Dedifferentiated amniotic fluid mesenchymal stem cell (primary cell): ENCODE measurements around the gene STIM2.

ENCODE experiments used
- DNase-seq: peaks from one replicate; pipeline ENCODE4 v3.0.0-alpha.2; 2016; ENCODE audit errors: extremely low spot score

STIM2 gene

DNA sequence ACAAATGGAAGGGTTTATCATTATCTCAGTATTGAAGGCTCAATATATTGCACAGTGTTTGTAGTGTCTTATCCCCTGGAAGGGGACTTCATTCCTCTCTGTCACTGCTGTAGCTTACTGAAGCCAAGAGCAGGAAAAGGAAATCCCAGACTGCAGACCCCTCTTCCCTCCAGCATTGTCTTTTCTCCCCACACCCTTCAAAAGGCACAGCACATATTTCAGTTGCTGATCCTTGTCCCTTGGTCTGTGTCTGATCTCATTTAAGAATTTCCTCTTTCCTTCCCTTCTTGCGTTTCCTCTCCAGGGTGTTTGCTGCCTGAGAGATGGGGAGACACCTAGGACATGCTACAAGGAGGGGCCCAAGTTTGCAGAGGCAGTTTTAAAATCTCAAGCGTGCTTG lies 40.1 kb downstream of the STIM2 start:
- no peak for DNase-seq

DNA sequence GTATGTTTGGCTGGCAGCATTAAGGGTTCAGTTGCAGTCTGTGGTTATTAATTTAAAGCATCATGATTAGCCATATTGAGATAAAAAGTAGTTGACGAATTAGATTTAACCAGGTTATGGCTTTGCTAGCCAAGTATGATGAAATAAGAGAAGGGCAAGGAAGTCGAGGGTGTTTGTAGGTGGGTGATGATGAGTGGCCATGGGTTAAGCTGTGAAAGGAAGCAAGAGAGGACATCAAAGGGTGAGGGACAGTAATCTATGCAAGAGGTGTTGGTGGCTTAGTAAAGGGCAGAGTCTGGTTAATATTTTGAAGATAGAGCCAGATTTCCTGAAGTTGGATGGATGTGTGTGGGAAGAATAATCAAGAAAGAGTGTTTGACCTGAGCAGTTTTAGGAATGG lies 44.5 kb downstream of the STIM2 start:
- no peak for DNase-seq

DNA sequence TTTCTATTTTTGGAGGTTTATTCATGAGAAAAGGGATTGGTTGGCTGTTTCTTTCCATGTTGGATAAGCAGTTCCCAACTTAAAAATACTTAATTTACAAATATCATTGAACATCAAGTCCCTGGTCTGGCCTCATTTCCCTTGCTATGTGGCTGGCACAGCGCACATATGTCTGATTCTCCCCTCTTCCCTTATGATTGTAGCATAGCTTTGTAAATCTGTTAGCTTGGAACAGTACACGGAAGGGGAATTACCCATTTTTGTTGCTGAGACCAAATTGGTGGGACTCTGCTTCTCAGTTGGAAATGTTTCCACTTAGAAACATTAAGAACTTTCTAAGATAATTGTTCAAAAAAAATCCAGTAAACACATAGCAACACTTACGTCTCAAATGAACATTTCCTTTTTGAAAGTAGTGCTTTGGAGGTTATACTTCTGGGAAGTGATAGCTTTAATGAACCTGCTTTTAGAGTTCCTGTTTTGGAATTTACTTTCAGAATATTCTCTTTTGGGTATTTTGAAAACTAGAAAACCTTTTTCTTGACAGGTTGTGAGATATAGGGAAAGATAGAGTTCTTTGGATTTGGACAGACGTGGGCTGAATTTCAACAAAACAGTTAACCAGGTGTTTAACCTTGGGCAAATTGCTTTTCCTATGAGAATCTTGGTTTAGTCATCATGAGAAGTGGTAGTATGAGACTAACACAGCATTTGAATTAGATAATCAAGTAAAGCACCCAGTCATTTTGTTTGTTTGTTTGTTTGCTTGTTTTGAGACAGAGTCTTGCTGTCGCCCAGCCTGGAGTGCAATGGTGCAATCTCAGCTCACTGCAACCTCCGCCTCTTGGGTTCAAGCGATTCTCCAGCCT lies 47.3 kb downstream of the STIM2 start:
- no peak for DNase-seq

DNA sequence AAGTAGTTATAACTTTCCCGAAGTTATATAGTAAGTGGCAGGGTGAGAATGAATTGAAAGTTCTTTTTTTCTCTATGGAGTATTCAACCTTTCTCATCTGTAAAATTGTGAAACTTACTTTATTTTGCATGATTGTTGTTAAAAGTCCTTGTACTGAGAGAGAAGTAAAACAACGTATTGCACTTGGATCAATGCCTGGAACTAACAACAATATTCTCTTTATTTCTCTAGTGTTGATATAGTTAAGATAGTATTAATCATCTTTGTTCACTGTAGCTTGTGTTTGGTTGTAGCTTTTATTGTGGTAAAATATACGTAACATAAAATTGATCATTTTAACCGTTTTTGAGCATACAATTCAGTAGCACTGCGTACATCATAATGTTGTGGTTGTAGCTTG lies 48.7 kb downstream of the STIM2 start:
- no peak for DNase-seq

DNA sequence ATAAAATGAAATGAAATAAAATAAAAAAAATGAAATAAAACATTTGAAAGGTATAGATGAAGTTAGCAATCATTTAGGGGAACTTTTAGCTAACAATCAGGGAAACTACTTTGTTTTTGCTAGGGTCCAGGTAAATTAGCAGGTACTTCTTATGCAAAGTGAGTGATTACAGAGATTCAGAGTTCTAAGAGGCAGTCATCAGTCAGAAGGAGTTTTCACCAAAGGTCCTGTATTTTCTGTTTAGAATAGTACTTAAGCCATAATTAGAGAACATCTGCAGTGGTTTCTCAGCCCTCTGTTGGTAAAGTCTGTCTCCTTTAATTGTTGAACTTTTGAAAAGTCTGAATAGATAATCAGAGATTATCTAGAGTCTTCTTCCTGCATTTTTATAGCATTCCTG lies 50.6 kb downstream of the STIM2 start:
- no peak for DNase-seq

DNA sequence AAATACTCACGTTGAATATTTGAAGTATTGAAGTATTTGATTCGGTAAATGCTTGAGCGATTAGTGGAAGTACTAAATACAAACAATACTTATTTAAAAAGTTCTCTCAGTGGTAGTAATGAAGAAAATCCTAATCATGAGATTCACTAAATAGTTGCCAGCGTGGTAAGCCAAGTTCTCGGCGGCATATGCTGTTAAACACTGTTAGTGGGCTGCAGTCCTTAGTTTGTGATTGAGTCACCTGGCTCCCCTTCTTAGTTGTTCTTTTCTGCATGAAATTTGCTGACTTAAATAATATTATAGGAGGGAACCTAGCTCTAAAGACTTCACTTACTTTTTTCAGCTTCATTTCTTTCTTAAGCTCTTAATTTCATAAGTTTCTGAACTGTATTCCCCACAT lies 51.4 kb downstream of the STIM2 start:
- no peak for DNase-seq

DNA sequence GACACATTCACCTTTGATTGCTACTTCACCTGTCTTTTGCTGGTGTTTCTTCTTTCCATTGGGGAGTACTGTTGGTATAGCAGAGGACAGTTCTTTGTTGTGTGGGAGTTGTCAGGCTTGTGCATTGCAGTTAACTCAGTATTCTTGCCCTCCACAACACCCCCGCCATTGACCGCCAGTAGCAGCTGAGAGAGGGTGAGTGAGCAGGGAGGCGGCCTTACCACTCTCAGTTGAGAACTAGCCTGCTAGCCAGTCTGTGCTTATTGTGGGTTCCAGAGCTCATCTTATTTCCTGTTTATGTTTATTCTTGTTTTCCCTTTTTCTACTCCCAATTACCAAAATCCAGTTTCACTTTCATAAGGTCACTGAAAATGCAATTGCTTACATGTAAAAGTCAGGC lies 52.2 kb downstream of the STIM2 start:
- DNase-seq = no peak

DNA sequence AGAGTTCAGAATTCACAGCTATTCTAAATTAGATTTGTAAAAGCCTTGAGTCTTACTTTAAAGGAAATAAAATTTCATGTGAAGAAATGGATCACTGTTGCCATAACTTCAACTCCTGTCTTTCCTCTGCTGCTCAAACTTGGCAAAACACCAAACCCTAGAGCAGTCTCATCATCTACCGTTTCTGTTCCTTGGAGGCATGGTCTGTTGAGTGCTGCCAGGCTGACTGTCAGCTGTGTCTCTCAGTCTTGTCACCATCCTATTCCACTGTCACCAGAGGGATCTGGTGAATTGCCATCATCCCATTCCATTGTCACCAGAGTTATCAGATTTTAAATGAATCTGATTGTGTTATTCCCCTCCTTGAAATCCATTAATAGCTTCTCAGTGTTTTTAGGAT lies 55.6 kb downstream of the STIM2 start:
- no peak for DNase-seq

DNA sequence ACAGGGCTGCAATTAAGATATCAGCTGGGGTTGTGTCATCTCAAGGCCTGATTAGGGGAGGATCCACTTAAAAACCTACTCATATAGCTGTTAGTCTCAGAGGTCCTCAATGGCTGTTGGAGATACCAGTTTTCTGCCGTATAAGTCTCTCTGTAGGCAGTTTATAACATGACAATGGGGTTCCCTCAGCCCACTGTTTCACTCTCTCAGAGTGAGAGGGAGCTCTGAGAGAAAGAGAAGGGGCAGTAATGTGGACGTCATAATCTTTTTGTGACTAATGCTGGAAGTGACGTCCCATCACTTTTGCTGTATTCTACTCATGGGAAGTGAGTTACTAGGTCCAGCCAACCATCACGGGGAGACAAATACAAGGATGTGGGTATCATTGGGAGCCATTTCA lies 70.3 kb downstream of the STIM2 start:
- no peak for DNase-seq

DNA sequence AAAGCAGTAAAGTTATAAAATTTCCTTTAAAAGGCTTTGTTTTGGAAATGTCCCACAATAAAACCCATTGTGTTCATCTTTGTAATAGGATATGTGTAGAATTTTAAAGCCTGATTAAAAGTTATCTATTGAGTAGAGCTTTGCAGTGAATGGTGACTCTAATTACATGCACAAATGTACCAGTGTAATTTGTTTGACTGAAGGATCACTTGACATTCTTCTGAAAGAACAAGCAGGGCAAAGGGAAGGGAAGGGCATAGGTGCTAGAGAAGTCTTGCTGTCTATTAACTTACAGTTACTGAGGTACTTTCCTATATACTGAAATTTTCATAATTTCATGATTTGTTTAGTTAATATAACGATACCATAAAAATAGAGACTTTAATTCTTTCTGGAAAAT lies 70.8 kb downstream of the STIM2 start:
- DNase-seq = no peak

DNA sequence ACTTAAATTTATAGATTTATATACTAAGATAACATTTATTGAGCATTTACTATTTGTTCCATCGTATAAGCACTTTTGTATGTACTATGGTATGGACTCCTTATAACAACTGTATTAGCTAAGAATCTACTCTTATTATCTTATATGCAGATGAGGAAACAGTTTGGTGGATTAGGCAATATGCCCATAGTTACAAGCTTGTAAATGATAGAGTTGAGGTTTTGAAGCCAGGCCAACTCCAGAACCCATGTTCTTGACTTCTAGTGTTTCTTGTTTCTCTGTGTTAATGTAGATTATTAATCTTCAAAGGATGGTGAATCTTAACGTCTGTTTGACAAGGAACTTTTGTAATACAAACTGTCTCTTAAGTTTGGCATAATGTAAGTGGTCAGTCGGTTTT lies 71.3 kb downstream of the STIM2 start:
- no peak for DNase-seq

DNA sequence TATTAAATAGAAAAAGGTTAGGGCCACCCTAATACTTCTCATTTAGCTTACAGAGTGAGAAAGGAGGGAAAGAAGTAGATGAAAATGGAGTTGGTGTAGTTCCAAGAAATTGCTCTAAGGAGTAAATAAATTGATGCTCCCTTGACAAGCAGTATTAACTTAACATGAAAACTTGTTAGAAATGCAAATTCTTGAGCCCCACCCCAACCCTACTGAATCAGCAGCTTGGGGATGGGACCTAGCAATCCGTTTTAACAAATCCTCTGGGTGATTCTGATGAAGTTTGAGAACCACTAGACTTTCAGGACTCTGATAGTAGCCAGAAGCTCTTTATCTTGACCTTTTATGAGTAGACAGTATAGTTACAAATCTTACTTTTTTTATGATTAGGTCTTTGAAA lies 74.8 kb downstream of the STIM2 start:
- no peak for DNase-seq

DNA sequence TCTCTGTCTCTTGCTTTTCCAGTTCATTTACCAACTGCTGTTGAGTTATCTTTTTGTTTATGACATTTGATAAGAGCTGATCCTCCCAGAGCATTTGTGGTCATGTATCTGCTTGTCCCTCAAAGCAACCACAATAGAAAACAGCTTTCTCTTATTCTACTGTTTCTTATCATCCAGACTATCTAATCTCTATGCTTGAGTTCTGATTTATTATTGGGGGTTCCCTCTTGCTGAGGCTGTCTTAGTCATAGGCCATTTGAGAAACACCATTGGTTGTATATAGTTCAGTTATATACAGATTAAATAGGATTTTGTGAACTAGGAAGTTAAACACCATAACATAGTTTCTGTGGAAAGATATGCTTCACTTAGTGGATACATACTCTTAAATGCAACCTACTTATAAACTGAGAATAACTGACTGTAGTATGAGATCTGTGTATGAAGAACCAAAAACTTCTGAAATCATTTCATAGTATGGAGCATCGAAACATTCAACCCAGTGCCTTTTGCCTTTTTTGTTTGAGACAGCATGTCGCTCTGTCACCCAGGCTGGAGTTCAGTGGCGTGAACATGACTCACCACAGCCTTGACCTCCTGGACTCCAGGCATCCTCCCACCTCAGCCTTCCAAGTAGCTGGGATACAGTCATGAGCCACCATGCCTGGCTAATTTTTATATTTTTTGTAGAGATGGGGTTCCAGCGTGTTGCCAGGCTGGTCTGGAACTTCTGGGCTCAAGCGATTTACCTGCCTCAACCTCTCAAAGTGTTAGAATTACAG lies 75.8 kb downstream of the STIM2 start:
- no peak for DNase-seq

DNA sequence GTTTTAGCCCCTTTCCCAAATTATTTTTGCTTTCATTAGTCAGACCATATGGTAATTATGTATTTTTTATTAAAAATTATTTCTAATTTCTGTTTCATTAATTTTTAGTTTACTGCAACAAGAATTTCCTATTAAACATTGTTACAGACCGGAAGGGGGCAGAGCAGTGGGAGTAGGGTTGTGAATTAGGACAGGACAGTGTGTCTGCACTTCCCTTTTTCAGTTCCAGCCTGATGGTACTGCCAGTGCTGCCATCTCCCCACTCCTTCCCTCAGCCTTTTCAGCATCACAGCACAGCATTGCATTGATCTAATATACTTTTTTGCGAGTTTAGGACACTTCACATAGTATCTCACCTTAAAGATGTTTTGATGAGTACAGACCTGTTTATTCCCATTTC lies 76.5 kb downstream of the STIM2 start:
- DNase-seq = no peak

DNA sequence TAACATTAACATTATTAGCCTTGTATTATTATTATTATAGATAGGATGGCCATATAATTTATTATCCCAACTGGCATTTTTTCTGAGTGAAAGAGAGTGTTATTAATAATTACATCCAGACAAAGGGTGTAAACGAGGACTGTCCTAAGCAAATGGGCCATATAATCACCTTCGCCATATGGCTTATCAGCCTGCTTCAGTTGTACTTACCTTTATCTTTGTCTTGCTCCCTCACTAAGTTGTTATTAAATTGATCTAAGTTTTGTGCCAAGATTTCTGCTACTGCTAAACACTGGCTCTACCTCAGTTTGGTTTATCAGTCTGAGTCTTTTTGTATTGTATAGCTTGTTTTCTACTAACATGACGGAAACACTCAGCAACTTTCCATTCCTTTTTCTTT lies 76.9 kb downstream of the STIM2 start:
- DNase-seq = no peak

DNA sequence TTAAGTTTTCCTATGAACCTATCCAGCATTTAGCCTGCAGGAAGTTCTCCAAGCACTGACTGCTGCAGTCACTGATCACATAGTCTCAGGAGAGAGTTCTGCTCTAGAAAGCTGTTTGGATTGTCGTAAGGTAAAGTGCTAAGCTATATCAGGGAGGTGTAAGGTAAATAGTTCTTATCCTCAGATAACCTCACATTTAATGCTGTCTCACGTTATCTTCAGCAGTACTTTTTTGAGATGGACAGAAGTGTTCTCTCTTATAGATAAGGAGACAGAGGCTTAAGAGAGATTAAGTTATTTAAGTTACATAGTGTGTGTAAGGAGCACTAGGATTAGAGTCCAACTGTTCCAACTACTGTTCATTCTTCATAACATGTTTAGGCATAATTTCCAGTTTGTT lies 77.9 kb downstream of the STIM2 start:
- DNase-seq = no peak

DNA sequence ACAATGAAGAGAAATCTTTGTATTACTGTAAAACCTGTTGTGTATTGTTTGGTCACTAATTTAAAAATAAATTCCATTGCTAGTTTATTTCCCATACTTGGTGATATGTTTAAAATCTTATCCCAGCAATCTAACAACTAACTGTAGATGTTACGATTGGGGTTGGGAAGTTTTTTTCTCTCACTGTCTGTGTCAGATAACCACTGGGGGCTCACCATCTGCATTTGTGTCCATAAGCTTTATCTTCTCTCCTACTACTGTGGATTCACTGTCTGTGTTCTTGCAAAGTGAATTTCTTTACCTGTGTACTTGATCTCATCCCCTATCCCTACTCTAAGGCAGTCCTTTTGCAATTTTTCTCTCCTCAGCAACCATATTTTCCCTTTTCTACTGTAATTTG lies 81.3 kb downstream of the STIM2 start:
- no peak for DNase-seq

DNA sequence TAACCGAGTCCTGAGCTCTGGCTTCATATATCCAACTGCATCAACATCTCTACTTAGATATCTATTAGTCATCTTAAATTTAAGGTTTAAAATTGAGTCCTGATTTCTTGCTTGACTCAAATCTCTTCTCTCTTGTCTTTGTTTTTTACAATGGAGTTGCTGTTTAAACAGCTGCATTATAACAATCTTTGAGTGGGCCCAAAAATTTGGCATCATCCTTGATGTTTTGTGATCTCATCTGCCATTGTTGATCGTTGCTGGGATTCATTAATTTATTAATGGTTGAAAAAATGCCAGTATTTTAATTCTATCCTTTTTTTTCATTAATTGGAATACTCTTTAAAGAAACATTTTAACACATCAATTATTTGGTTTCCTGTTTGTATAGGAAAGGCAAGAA lies 82.2 kb downstream of the STIM2 start:
- DNase-seq = no peak

DNA sequence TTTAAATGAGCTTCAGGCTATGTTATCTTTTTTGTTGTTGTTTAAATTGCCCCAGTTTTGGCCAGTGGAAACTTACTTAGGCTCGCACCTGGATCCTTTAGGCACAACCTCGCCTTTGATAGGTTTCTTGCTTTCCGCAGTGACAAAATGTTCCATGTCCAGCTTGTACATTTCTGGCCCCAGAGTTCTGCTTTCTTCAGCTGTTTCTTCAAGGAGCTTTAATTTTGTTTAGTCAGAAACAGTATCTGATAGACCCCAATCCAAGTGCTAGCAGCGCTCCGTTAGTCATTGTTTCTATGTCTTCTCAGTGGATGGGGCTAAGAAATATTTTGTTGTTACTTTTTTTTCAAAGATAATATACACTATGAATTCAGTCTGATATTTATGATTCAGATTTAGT lies 82.8 kb downstream of the STIM2 start:
- no peak for DNase-seq

DNA sequence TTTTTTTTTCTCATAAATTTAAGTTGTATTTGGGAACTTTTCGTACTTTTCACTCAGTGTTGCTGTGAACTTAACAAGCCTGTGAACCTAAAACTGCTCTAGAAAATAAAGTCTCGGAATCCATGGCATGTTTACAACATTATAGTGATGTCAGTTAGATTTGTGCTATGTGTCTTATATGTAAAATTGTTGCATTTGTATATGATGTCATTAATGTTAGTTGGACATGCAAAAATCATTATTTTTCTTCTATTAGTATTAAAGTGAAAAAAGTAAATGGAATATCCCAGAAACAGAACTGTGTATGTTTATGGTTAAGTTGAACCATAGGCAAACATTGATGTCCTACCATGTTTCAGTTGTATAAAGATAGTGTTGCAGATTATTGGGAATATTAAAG lies 85.2 kb downstream of the STIM2 start:
- no peak for DNase-seq

DNA sequence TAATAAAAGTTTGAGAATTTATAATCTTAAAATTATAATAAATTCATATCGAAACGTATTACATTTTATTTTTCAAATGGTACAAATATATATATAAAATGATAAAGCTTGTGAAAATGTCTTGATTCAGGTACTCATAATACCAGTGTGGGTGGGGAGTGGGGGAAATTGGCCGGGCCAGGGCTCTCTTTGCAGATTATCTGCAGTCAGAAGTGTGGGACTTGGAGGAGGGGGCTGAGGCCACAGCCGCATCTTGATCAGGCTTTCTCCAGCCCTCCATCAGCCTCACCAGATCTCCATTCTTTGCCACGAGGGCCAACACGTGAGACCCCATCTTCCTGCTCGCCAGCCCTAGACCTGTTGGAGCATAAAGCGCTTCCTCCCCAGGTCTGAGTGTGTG lies 86.7 kb downstream of the STIM2 start:
- DNase-seq = no peak

DNA sequence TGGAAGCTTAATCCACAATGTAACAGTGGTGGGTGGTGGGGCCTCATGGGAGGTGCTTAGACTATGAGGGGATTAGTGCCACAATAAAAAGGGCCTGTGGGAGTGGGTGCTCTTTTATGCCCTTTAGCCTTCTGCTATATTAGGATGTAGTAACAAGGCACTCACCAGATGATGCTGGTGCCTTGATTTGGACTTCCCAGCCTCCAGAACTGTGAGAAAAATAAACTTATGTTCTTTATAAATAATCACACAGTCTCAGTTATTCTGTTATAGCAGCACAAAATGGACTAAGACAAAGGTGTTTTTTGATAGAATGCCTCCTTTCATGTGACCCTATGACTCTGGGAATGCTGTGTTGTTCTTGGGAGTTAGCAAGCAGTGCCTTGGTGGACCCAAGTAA lies 89.8 kb downstream of the STIM2 start:
- no peak for DNase-seq

DNA sequence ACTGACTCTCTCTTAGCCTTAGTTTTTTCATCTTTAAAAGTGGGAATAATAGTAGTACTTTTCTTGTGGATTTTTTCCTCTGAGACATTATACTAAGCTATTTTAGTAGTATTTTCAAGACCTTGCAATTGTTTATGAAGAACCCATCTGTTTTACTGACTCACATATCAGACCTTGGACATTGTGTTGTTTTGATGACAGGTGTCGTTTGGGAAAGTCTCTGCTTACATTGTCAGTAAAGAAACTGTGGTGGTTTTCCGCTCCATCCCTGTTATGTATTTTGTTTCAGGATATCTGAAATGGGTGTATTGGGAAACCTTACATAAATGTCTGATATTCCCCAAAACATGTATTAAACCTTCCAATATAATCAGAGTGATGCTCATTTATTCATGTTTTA lies 92.2 kb downstream of the STIM2 start:
- no peak for DNase-seq
